Esophagus squamous epithelium (tissue), 5 donors: ENCODE results near the gene MAP3K5. TPM values are rescaled to one million over a fixed set of nuclear protein-coding genes. Genes with fewer than 3 reads are reported as not detected.

Experiments
- DNase-seq: peaks from one replicate; lab custom pipeline; 2025; lab: John Stamatoyannopoulos, UW
- H3K27ac ChIP-seq, 4 donors: fragments of 200-600 bp; sonication (generic); one replicate each; pipeline ENCODE4 v1.5.1; 2016 to 2019; ENCODE audit warnings: mild to moderate bottlenecking in 1 of 4
- H3K27me3 ChIP-seq, 4 donors: fragments of 200-600 bp; sonication (generic); 1 replicate in 3 of 4; 2 replicates in 1 of 4; pipeline versions ENCODE4 v1.5.1 to v1.6.0; 2017 to 2021; ENCODE audit warnings: antibody characterized with exemption in 1 of 4
- H3K36me3 ChIP-seq, 3 donors: fragments of 200-600 bp; sonication (generic); one replicate each; pipeline ENCODE4 v1.5.1; 2016 to 2019
- H3K4me1 ChIP-seq, 3 donors: fragments of 200-600 bp; sonication (generic); one replicate each; pipeline ENCODE4 v1.5.1; 2017 to 2019
- H3K4me3 ChIP-seq, 4 donors: fragments of 200-600 bp; sonication (generic); 1 replicate in 3 of 4; 2 replicates in 1 of 4; pipeline ENCODE4 v1.5.1; 2016 to 2019; ENCODE audit warnings: mild to moderate bottlenecking in 2 of 4, moderate library complexity in 1 of 4
- H3K9me3 ChIP-seq, 3 donors: fragments of 200-600 bp; sonication (generic); one replicate each; pipeline ENCODE4 v1.5.1; 2016 to 2019
- POLR2A ChIP-seq, 4 donors: fragments of 450-650 bp; IDR thresholded peaks; one replicate each; pipeline ENCODE4 v1.6.1; 2017; ENCODE audit warnings: antibody characterized with exemption in 4 of 4, mild to moderate bottlenecking in 4 of 4, moderate library complexity in 3 of 4
- WGBS, 2 donors: methylation state at CpG; one replicate each; pipeline ENCODE4 v1.1.5; 2018; 5-methylcytosine and 5-hydroxymethylcytosine counted together
- intact Hi-C: fragments of 100-400 bp; cut with DNase I; formaldehyde crosslinking; loops from one replicate; pipeline ENCODE4 v1.15.0; 2022
- total RNA-seq, 4 donors: library from RNA; depleted of rRNA; stranded (reverse); fragments of >200 nt; gene quantifications; one replicate each; pipeline ENCODE4 v1.1.0, GENCODE V29; 2016
- TF ChIP-seq, protein P1 (sequence below), 6 experiments: fragments of 450-650 bp in 4 of 6; fragments of 200-600 bp in 2 of 6; sonication (generic) in 2 of 6; IDR thresholded peaks; one replicate each; pipeline ENCODE4 v1.5.1; 2016 to 2019; ENCODE audit warnings: antibody characterized with exemption in 6 of 6, mild to moderate bottlenecking in 4 of 6, moderate library complexity in 4 of 6
- donor health status: DM: yes; HTN: yes; CAD: no.

MAP3K5 gene
- total RNA-seq, 4 donors from 2014 or later, result 9.2 to 22.9 (median 20.9) TPM

GRCh38 chr6:136749359-136749997 lies 42.8 kb downstream of the MAP3K5 start:
- H3K4me3 ChIP-seq, result no peak overlapping the region
- WGBS, 2 donors, result 84 to 85% methylated on average over 12 to 13 of the region's 13 CpGs
- no peak for DNase-seq
- H3K9me3 ChIP-seq, result no peaks in the 10 kb centered on the region
- no peaks in the 10 kb centered on the region for H3K36me3 ChIP-seq
- TF ChIP-seq, protein P1, sequence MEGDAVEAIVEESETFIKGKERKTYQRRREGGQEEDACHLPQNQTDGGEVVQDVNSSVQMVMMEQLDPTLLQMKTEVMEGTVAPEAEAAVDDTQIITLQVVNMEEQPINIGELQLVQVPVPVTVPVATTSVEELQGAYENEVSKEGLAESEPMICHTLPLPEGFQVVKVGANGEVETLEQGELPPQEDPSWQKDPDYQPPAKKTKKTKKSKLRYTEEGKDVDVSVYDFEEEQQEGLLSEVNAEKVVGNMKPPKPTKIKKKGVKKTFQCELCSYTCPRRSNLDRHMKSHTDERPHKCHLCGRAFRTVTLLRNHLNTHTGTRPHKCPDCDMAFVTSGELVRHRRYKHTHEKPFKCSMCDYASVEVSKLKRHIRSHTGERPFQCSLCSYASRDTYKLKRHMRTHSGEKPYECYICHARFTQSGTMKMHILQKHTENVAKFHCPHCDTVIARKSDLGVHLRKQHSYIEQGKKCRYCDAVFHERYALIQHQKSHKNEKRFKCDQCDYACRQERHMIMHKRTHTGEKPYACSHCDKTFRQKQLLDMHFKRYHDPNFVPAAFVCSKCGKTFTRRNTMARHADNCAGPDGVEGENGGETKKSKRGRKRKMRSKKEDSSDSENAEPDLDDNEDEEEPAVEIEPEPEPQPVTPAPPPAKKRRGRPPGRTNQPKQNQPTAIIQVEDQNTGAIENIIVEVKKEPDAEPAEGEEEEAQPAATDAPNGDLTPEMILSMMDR (IDR thresholded peaks at IDR 0.05), result no peak
- no peak for TF ChIP-seq POLR2A (IDR thresholded peaks at IDR 0.05)
- peaks cover 7 to 55% (median 17%) of the 10 kb centered on the region in 3 donors for H3K4me1 ChIP-seq
- intact Hi-C loops, result no loop called here
- H3K27ac ChIP-seq, result no peak overlapping the region
- H3K27me3 ChIP-seq, result no peaks in the 10 kb centered on the region

DNA sequence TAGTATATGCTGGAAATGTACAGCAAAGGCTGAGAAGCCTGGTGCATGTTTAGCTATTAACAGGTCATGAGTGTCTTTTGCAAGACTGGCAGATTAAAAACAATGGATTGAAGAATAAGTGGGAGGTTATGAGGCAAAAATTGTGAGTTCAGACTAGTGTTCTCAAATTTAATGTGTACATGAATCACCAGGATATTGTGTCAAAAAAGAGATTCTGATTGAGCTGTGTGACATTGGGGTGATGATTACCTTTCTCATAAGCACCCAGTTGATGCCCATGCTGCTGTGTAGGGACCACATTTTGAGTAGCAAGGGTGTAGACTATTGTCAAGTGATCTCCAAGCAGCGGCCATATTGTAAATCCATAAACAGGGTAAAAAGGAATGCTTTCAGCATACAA lies 44.8 kb downstream of the MAP3K5 start:
- peaks cover 7 to 43% (median 13%) of the 10 kb centered on the region in 3 donors for H3K4me1 ChIP-seq
- no peaks in the 10 kb centered on the region for H3K27me3 ChIP-seq
- TF ChIP-seq POLR2A (IDR thresholded peaks at IDR 0.05), result no peak
- TF ChIP-seq, protein P1 (IDR thresholded peaks at IDR 0.05), result no peak
- WGBS, 2 donors, result 94 to 100% methylated on average over 1 of the region's 1 CpG
- H3K9me3 ChIP-seq, result no peaks in the 10 kb centered on the region
- DNase-seq, result no peak
- no peak overlapping the region for H3K27ac ChIP-seq
- intact Hi-C loops, result no loop called here
- no peak overlapping the region for H3K4me3 ChIP-seq
- no peaks in the 10 kb centered on the region for H3K36me3 ChIP-seq

- Histone ChIP-seq H3K36me3 (no peaks in the 10 kb centered on the region), H3K27me3 (no peaks in the 10 kb centered on the region), H3K9me3 (no peaks in the 10 kb centered on the region), H3K27ac (no peak overlapping the region), H3K4me3 (no peak overlapping the region), H3K4me1 (peaks cover 0 to 29% (median 4%) of the 10 kb centered on the region in 3 donors)
- intact Hi-C loops, result no loop called here
- TF ChIP-seq, protein P1 (IDR thresholded peaks at IDR 0.05), result no peak
- TF ChIP-seq POLR2A (IDR thresholded peaks at IDR 0.05), result no peak
- no peak for DNase-seq
- 81 to 91% methylated on average over 6 of the region's 6 CpGs for WGBS, 2 donors
Observed at GRCh38 chr6:136745300-136745699, 47.0 kb downstream of the MAP3K5 start.

GRCh38 chr6:136744889-136745288 lies 47.4 kb downstream of the MAP3K5 start:
- no peak for DNase-seq
- no peaks in the 10 kb centered on the region for H3K27me3 ChIP-seq
- no peak overlapping the region for H3K4me3 ChIP-seq
- no peak overlapping the region for H3K27ac ChIP-seq
- H3K9me3 ChIP-seq, result no peaks in the 10 kb centered on the region
- TF ChIP-seq POLR2A (IDR thresholded peaks at IDR 0.05), result no peak
- TF ChIP-seq, protein P1 (IDR thresholded peaks at IDR 0.05), result no peak
- peaks cover 2 to 29% (median 8%) of the 10 kb centered on the region in 3 donors for H3K4me1 ChIP-seq
- intact Hi-C loops, result no loop called here
- no peaks in the 10 kb centered on the region for H3K36me3 ChIP-seq
- WGBS, 2 donors, result 56 to 62% methylated on average over 5 of the region's 5 CpGs

DNA sequence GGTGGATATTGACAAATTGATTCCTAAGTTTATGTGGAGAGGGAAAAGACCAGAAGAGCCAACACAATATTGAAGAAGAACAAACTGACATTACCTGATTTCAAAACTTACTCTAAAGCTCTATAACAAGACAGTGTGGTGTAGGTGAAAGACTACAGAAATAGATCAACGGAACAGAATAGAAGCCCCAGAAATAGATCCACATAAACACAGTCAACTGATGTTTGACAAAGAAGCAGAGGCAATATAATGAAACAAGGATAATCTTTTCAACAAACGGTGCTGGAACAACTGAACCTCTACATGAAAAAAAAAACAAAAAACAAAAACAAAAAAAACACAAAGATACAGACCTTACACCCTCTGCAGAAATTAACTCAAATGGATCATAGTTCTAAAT lies 50.2 kb downstream of the MAP3K5 start:
- Histone ChIP-seq H3K4me3 (no peak overlapping the region), H3K27ac (no peak overlapping the region), H3K4me1 (peaks cover 9 to 53% (median 19%) of the 10 kb centered on the region in 3 donors), H3K36me3 (no peaks in the 10 kb centered on the region), H3K27me3 (no peaks in the 10 kb centered on the region), H3K9me3 (no peaks in the 10 kb centered on the region)
- intact Hi-C loops, result no loop called here
- DNase-seq, result no peak
- 80 to 81% methylated on average over 2 of the region's 2 CpGs for WGBS, 2 donors
- TF ChIP-seq, protein P1 (IDR thresholded peaks at IDR 0.05), result no peak
- TF ChIP-seq POLR2A (IDR thresholded peaks at IDR 0.05), result no peak
